Astrocyte (in vitro differentiated cells and primary cell): ENCODE measurements around the gene NCOA7. TPM values are rescaled to one million over a fixed set of nuclear protein-coding genes. Genes with fewer than 3 reads are reported as not detected.

Source experiments
- DNase-seq: peaks from one replicate; pipeline ENCODE4 v3.0.0-alpha.2; 2010; ENCODE audit warnings: low read depth
- FAIRE-seq: peaks from 2 replicates; lab custom pipeline; 2011; peaks lifted over from hg19 to GRCh38; lab: Jason Lieb, UNC
- H2AFZ ChIP-seq: 2 replicates; pipeline ENCODE4 v1.6.0; 2012; ENCODE audit warnings: low read depth, low read length, inconsistent platforms
- H3K27ac ChIP-seq: 2 replicates; pipeline ENCODE4 v1.5.1; 2011; ENCODE audit warnings: low read depth, low read length, inconsistent platforms
- H3K27me3 ChIP-seq: 2 replicates; pipeline ENCODE4 v1.6.0; 2011; ENCODE audit warnings: low read length, inconsistent platforms; ENCODE audit not compliant: insufficient read depth
- H3K36me3 ChIP-seq: 2 replicates; pipeline ENCODE4 v1.5.1; 2011; ENCODE audit warnings: low read length, inconsistent platforms; ENCODE audit not compliant: insufficient read depth
- H3K4me1 ChIP-seq: 2 replicates; pipeline ENCODE4 v1.5.1; 2011; ENCODE audit warnings: low read length, inconsistent platforms; ENCODE audit not compliant: insufficient read depth
- H3K4me2 ChIP-seq: 2 replicates; pipeline ENCODE4 v1.6.0; 2012; ENCODE audit warnings: low read length, inconsistent platforms
- H3K4me3 ChIP-seq: 2 replicates; pipeline ENCODE4 v1.5.1; 2011; ENCODE audit warnings: low read depth, mild to moderate bottlenecking, low read length, inconsistent platforms; ENCODE audit not compliant: insufficient read depth
- H3K79me2 ChIP-seq: 2 replicates; pipeline ENCODE4 v1.6.0; 2012; ENCODE audit warnings: mild to moderate bottlenecking, low read length, inconsistent platforms; ENCODE audit not compliant: insufficient read depth
- H3K9ac ChIP-seq: 2 replicates; pipeline ENCODE4 v1.6.0; 2012; ENCODE audit warnings: mild to moderate bottlenecking, low read length, inconsistent platforms
- H3K9me3 ChIP-seq: 2 replicates; pipeline ENCODE4 v1.5.1; 2012; ENCODE audit warnings: low read depth, mild to moderate bottlenecking, low read length, inconsistent platforms; ENCODE audit not compliant: insufficient read depth
- H4K20me1 ChIP-seq: 2 replicates; pipeline ENCODE4 v1.6.0; 2012; ENCODE audit warnings: low read length, inconsistent platforms; ENCODE audit not compliant: insufficient read depth
- H3K27ac Mint-ChIP-seq: one replicate; pipeline ENCODE4 v1.8.0; 2021; ENCODE audit warnings: mild to moderate bottlenecking, mixed read lengths; ENCODE audit not compliant: unreplicated experiment
- H3K27me3 Mint-ChIP-seq: one replicate; pipeline ENCODE4 v1.8.0; 2021; ENCODE audit warnings: low read depth, mixed read lengths; ENCODE audit not compliant: unreplicated experiment
- H3K36me3 Mint-ChIP-seq: one replicate; pipeline ENCODE4 v1.8.0; 2021; ENCODE audit warnings: low read depth, mixed read lengths; ENCODE audit not compliant: unreplicated experiment
- H3K4me1 Mint-ChIP-seq: one replicate; pipeline ENCODE4 v1.8.0; 2021; ENCODE audit warnings: low read depth, mixed read lengths; ENCODE audit not compliant: unreplicated experiment
- H3K4me3 Mint-ChIP-seq: one replicate; pipeline ENCODE4 v1.8.0; 2021; ENCODE audit warnings: mild to moderate bottlenecking, moderate library complexity, mixed read lengths; ENCODE audit not compliant: unreplicated experiment
- H3K9me3 Mint-ChIP-seq: one replicate; pipeline ENCODE4 v1.8.0; 2021; ENCODE audit warnings: mild to moderate bottlenecking, mixed read lengths; ENCODE audit not compliant: unreplicated experiment
- CTCF ChIP-seq: IDR thresholded peaks from 2 replicates; pipeline ENCODE4 v1.5.1; 2011; ENCODE audit warnings: low read depth, mild to moderate bottlenecking, inconsistent platforms, low read length, moderate library complexity; ENCODE audit not compliant: insufficient read depth
- EZH2 ChIP-seq: IDR thresholded peaks from 2 replicates; pipeline ENCODE4 v1.6.1; 2012; ENCODE audit warnings: mild to moderate bottlenecking, low read length, inconsistent platforms; ENCODE audit not compliant: insufficient read depth
- total RNA-seq: library from RNA; stranded (reverse); gene quantifications from 2 replicates; pipeline ENCODE4 v1.2.1, GENCODE V29; 2021

The NCOA7 gene
- total RNA-seq, 1 donor from 2014 or later: 26.0 TPM

- DNase-seq: no peak
- Histone ChIP-seq H3K36me3 (no peaks in the 10 kb centered on the region), H4K20me1 (no peaks in the 10 kb centered on the region), H3K4me1 (no peaks in the 10 kb centered on the region), H3K79me2 (no peaks in the 10 kb centered on the region), H3K4me2 (no peak overlapping the region), H3K27me3 (no peaks in the 10 kb centered on the region), H3K9me3 (no peaks in the 10 kb centered on the region), H3K27ac (no peak overlapping the region), H2AFZ (no peak overlapping the region), H3K9ac (no peak overlapping the region), H3K4me3 (no peak overlapping the region)
- Mint-ChIP-seq H3K9me3 (peaks cover 2% of the 10 kb centered on the region), H3K4me3 (no peak overlapping the region), H3K27ac (no peak overlapping the region), H3K36me3 (peaks cover 7% of the 10 kb centered on the region), H3K27me3 (no peaks in the 10 kb centered on the region), H3K4me1 (no peaks in the 10 kb centered on the region)
- FAIRE-seq: no peak
- TF ChIP-seq CTCF: no peak
- no peak for TF ChIP-seq EZH2
Measured at GRCh38 chr6:125850361-125850760, 59.6 kb downstream of the NCOA7 start.

DNA sequence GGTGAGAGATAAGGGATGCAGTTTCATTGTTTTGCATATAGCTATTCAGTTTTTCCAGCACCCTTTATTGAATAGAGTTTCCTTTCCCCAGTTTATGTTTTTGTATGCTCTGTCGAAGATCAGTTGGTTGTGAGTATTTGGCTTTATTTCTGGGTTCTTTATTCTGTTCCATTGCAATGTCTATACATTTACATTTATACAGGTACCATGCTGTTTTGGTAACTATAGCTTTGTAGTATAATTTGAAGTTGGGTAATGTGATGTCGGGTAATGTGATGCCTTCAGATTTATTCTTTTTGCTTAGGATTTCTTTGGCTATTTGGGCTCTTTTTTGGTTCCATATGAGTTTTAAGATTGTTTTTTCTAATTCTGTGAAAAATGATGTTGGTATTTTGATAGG lies 61.8 kb downstream of the NCOA7 start:
- no peaks in the 10 kb centered on the region for H3K79me2 ChIP-seq
- no peak overlapping the region for H3K4me3 ChIP-seq
- H3K9ac ChIP-seq: no peak overlapping the region
- H3K4me3 Mint-ChIP-seq: no peak overlapping the region
- no peaks in the 10 kb centered on the region for H3K9me3 ChIP-seq
- peaks cover 2% of the 10 kb centered on the region for H3K9me3 Mint-ChIP-seq
- no peaks in the 10 kb centered on the region for H3K4me1 ChIP-seq
- no peaks in the 10 kb centered on the region for H3K27me3 ChIP-seq
- no peaks in the 10 kb centered on the region for H3K27me3 Mint-ChIP-seq
- FAIRE-seq (no peak), DNase-seq (no peak)
- H3K36me3 Mint-ChIP-seq: peaks cover 9% of the 10 kb centered on the region
- TF ChIP-seq EZH2: no peak
- TF ChIP-seq CTCF: no peak
- no peak overlapping the region for H2AFZ ChIP-seq
- H3K36me3 ChIP-seq: no peaks in the 10 kb centered on the region
- no peaks in the 10 kb centered on the region for H3K4me1 Mint-ChIP-seq
- no peaks in the 10 kb centered on the region for H4K20me1 ChIP-seq
- no peak overlapping the region for H3K4me2 ChIP-seq
- H3K27ac Mint-ChIP-seq: no peak overlapping the region
- H3K27ac ChIP-seq: no peak overlapping the region

DNA sequence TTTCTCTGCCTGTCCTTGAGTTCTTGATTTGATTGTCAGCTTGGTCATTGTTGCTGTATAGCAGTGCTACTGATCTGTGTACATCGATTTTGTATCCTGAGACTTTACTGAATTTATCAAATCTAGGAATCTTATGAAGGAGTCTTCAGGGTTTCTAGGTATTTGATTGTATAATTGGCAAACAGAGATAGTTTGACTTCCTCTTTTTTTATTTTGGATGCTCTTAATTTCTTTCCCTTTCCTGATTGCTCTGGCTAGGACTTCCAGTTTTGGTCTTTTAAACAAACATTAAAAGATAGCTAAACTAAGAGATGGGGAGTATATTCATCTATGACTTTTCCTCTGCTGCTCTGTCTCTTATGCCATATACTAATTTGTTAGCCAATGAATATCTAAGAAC lies 62.4 kb downstream of the NCOA7 start:
- no peaks in the 10 kb centered on the region for H3K4me1 ChIP-seq
- no peak overlapping the region for H3K4me3 ChIP-seq
- H3K27ac ChIP-seq: no peak overlapping the region
- peaks cover 7% of the 10 kb centered on the region for H3K36me3 Mint-ChIP-seq
- H3K9me3 ChIP-seq: no peaks in the 10 kb centered on the region
- no peaks in the 10 kb centered on the region for H3K36me3 ChIP-seq
- no peaks in the 10 kb centered on the region for H3K79me2 ChIP-seq
- no peaks in the 10 kb centered on the region for H3K27me3 ChIP-seq
- no peak overlapping the region for H3K27ac Mint-ChIP-seq
- no peak overlapping the region for H3K9ac ChIP-seq
- H3K4me3 Mint-ChIP-seq: no peak overlapping the region
- no peak overlapping the region for H2AFZ ChIP-seq
- TF ChIP-seq EZH2 (no peak), CTCF (no peak)
- H4K20me1 ChIP-seq: no peaks in the 10 kb centered on the region
- FAIRE-seq (no peak), DNase-seq (no peak)
- H3K9me3 Mint-ChIP-seq: no peaks in the 10 kb centered on the region
- H3K4me1 Mint-ChIP-seq: no peaks in the 10 kb centered on the region
- no peak overlapping the region for H3K4me2 ChIP-seq
- no peaks in the 10 kb centered on the region for H3K27me3 Mint-ChIP-seq
